HG03103 (cell line): Measurements from ENCODE around the gene COL2A1.

ENCODE experiments used
- ATAC-seq: cut with Tn5 transposase; IDR thresholded peaks from one replicate; pipeline ENCODE4 v1.9.1; 2021; ENCODE audit warnings: low read depth; ENCODE audit not compliant: unreplicated experiment

The COL2A1 gene

DNA sequence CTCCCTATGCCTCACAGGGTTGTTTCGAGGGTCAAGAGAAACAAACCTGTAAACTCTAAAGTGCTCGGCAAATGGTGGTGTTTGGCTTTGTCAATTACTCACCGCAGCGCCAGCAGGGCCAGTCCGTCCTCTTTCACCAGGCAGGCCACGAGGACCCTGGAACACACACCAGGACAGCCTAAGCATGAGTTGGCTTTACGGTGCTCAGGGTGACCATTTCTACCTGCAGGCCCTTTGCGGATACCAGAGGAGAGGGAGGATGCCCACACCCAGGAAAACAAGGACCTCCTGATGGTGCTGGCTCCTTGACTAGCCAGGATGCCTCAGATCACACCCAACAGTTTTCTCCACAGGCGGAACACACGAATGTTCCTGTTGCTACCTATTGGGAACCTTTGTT, 11.5 kb downstream of the COL2A1 start:
- ATAC-seq = no peak

DNA sequence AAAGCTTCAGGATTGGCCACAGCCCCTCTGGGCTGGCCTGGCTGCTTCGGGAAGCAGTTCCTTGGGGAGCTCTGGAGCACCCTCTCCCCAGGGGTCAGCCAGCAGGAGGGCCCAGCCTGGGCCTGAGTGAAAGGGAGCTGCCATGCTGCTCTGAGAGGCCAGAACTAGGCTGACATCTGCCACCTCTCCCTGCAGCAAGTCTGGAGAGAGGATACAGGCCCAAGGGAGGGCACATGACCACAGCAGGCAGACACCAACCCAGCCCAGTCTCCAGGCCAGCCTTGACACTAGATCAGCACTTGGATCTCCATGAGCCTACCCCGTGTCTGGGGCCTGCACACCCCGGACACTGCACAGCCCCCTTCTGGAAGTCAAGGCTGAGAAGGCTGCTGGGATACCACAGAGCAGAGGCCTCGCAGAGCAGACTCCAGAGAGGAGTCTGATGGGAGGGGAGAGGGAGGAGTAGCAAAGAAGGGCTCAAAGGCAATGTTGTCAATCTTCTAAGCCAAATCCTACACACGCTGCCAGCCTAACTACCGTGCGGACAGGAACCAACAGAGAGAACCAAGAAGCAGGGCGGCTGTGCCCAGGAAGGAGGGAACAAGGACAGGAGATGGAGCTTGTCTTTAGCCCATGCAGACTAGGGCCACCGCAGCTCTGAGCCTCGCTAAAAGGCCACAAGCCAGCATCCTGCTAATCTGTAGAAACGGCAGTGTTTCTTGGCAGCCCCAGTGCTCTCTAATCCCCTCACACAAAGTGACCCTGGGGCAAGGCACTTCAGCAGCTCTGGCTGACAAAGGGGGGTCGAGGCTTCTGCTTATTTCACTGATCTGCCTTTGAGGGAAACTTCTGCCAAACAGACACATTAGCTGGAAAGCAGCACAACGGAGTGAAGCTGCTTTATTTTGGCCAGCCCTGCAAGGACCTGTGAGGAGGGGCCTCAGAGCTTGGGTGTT, 12.9 kb downstream of the COL2A1 start:
- ATAC-seq = no peak

DNA sequence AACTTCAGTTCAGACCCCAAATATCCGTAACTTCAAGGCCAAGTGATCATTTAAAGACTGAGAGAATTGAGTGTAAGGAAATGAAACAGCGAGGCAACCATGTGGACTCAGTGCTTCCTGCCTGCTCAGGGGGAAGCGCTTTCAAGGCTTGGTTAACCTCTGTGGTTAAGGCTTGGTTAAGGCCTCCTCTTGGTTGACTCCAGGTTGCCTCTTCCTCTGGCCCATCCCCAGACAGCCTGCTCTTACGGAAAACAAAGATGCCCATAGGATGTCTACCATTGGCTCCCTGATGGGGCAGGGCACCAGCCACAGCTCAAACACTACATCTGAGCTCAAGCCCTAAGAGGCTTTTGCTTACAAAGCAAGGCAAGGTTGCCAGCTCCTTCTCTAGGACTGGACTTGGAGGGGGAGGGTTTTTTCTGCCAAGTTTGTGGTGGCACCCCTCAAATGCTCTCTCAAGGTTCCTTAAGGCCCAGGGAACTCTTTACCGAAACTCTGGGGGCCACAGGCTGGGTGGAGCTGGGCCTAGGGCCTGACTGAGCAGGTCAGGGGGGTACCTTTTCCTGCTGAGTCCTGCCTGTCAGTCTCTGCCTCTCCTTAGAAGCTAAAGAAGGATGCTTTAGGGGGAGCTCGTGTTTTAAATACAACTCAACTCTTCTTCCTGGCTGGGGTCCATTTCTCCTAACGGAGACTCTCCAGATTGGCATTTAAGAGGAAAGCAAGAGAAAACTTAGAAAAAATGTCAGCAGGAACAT, 13.7 kb downstream of the COL2A1 start:
- peak; percentile 89 for ATAC-seq

DNA sequence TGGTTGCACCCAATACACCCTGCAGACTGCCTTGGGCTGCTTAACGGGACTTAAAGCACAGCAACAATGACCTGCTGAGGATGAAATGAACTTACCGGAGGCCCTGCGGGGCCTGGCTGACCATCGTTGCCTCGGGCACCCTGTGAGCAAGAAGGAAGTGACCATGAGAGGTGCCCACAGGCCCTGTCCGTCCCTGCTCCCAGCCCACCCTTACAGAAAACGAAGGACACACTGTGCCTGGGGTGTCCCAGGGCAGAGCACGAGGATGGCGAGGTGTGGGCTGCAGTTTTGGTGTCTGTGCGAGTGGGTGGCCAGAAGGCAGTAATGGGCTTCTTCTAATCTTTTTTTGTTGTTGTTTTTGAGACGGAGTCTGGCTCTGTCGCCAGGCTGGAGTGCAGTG, 14.6 kb downstream of the COL2A1 start:
- no peak for ATAC-seq

DNA sequence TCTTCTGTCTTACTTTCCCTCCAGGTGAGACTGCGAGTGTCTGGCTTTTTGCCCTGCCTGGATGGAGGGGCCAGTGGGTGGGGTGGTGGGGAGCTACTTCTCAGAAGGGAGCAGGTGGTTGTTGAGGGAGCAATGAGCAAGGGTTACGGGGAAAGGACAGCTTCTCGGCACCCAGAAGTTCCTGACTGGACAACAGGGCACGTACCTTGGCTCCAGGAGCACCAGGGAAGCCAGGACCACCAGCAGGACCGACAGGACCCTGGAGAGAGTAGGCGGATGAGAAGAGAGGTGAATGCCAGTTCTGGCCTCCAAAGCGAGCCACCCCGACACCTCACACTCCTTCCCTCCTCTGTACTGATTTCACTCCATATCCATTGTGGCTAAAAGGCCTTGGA, 15.3 kb downstream of the COL2A1 start:
- ATAC-seq = no peak

DNA sequence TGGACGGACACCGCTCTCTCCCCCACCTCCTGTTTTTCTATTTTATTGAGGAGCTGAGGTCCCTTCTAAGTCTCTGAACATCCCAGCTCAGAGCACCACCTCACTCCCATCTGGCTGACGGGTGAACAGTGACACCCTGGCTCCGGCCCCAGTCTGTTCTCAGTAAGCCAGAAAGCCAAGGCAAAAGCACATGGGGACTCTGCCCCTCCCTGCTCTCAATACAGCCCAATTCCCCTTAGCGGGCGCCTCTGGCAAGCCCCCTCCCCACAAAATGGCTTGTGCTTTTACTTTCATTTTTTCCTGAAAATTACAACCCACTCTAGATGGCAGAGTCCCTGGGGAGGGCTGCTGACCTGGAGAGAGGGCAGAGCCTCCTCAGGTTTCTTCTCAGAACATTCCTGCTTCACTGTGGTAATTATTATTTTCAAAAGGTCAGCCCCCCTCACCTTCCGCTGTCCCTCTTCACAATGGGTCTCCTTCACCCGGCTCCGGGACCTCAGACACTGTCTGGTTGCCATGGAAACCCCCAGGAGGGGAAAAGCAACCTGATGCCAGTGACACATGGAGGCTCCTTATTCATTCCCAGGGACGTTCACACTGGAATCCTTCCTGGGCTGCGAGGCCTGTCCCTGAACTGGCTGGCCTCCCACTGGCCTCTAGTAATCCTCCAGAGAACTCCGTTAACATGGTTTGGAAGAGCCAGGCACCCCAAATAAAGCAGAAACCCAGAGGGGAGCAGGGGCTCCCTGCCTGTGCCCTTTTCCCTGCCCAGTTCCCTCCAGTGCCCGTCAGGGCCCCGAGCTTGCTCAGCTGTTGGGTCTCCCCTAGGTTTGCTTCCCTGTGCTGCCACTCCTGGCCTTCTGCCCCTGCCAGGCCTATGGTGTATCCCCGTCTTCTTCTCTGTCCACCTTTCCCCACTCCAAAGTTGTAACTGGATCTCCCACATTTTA, 15.9 kb downstream of the COL2A1 start:
- ATAC-seq = no peak

DNA sequence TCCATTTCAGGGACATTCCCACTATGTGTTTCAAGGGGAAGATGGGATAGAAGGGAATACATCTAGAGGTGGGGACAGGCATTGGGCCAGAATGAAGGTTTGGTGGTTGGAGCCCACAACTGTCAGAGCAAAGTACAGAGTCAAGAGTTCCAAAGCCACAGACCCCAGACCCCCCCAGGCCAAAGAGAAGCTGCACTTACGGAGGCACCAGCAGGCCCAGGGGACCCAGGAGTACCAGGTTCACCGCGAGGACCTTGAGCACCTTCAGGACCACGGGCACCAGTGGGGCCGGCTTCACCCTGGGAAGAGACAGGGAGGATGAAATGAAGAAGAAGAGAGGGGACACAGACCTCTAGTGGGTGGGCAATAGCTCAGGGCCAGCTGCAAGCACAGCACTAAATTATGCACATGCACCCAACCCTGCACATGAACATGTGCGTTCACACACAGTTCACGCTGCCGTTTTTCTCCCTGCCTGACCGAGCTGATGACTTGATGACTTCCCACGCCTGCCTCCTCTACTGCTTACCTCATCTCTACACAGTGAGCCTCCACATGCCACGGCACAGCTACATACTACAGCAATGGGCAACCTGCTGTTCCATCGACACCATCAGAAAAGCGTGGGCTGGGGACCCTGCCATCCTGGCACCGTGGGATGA, 16.7 kb downstream of the COL2A1 start:
- no peak for ATAC-seq

DNA sequence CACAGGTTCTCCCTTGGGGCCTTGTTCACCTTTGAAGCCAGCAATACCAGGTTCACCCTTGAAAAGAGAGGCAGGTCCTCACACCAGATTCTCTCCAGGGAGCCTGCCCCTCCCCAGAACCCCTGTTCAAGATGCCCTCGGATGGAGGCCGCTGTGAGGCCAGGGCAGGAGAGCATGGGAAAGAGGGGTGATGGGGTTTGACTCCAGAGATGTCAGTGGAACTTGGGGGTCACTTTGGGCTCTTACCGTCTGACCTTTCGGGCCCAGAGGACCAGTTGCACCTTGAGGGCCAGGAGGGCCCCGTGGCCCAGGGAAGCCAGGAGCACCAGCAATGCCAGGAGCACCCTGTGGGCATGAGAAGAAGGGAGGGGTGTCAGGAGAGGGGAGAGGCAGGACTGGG, 17.4 kb downstream of the COL2A1 start:
- no peak for ATAC-seq

DNA sequence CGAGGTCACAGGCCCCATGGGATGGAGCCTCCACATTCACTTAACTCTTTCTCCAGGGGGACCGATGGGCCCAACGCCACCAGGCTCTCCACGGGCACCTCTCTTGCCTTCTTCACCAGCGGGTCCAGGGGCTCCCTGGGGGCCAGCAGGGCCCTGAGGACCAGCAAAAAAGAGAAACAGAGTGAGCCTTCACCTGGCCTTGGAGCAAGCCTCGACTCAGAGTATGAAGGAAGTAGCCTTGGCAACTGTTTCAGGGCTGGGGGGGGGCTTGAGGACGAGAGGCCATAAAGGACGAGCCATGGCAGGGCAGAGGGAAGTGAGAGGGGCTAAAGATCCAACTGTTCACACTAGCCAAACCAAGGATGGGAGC, 18.0 kb downstream of the COL2A1 start:
- no peak for ATAC-seq

DNA sequence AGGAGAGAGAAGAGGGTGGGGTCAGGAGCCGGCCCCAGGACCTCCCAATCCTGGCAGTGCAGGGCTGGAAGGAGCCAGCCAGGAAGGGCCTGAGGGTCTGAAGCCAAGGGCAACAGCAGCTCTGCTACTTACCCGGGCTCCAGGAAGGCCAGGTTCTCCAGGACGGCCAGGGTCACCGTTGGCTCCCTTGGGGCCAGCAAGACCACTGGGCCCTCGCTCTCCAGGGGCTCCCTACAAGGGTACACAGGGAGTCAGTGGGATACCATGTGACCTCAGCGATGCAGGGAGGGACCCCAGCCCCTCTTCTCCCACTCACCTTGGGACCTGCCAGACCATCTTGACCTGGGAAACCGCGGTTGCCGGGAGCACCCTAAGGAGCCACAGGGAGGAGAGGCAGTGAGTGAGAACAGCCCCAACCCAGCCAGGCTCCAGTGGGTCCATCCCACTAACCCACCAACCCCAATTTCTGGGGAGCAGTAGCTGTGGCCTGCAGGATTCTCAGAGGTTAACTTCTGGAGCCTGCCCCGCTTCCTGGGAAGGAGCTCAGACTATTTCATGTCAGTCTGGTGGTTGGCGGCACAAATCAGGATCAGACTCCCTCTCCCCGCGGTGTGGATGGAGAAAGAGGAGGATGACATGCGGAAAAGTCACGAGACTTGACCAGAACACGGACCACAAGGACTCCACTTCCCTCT, 18.5 kb downstream of the COL2A1 start:
- ATAC-seq = no peak

DNA sequence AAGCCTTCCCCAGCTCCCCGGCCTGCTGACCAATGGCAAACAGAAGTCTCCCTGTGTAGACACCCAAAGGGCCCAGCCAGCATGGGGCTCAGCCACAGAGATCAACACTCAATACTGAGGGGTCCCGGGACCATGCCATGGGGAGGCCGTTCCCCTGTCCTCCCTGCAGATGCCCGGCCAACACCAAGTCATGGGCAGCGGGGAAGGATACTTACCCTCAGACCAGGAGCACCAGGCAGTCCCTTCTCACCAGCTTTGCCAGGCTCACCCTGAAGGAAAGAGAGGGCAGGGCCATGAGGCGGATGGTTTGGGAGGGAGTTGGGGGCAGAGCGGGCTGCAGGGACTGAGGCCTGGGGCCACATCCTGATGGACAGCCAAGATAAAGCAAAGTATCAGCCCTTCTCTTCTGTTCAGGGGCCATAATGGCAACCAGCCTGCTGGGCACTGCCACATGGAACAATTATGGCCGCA, 19.9 kb downstream of the COL2A1 start:
- ATAC-seq = no peak

DNA sequence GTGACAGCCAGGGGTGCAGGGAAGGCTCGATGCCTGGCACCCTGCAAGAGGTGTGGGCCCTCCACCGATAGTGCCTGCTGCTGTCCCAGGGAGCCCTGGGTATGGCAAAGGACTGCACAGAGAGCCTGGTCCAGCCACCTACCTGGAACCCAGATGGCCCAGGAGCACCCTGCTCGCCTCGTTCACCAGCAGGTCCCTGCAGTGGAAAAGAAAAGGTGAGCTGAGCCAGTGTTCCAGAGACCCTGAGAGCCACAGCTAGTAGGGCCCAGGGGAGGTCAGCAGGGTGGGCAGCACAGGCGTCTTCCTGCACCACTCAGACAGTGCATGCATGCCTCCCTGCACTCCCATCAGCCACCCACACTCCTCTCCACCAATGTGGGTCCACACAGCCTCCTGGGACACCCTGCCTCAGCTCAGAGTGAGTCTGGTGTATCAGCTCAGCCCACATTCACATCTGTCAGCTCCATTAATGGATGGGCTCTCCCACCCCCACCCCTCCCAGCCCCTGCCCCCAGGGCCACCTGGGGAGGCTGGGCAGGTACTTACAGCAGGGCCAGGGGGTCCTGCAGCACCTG, 20.6 kb downstream of the COL2A1 start:
- no peak for ATAC-seq

DNA sequence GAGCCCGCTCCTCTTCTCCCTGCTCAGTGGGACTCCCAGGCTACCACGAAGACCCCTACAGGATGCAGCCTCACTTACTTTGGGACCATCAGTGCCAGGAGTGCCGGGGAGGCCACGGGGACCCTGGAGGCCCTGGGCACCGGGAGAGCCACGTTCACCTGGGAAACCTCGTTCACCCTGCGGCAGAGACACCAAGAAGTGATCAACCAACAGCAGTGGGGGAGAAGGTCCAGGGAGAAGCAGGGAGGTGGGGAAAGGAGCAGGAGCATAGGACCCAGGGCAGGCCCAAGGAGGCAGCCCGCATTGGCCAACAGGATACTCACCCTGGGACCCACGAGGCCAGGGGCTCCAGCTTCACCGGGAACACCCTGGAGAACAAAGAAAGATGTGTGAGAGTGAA, 21.5 kb downstream of the COL2A1 start:
- ATAC-seq = no peak

DNA sequence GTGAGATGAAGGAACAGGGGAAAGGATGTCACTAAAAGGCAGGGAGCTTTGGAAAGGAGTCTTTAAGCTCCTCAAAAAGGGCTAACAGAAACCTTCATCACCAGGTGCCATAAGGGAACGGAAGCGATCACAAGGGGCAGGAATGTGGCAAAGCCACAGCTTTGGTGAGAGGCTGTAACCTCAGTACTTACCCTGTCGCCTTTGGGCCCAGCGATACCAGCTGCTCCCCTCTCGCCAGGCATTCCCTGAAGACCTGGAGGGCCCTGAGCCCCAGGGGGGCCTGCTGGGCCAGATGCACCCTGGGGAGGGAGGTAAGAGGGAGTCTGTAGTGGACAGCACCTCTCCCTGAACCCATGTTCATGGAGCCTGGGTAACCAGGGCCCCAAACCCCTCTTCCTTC, 22.0 kb downstream of the COL2A1 start:
- no peak for ATAC-seq

DNA sequence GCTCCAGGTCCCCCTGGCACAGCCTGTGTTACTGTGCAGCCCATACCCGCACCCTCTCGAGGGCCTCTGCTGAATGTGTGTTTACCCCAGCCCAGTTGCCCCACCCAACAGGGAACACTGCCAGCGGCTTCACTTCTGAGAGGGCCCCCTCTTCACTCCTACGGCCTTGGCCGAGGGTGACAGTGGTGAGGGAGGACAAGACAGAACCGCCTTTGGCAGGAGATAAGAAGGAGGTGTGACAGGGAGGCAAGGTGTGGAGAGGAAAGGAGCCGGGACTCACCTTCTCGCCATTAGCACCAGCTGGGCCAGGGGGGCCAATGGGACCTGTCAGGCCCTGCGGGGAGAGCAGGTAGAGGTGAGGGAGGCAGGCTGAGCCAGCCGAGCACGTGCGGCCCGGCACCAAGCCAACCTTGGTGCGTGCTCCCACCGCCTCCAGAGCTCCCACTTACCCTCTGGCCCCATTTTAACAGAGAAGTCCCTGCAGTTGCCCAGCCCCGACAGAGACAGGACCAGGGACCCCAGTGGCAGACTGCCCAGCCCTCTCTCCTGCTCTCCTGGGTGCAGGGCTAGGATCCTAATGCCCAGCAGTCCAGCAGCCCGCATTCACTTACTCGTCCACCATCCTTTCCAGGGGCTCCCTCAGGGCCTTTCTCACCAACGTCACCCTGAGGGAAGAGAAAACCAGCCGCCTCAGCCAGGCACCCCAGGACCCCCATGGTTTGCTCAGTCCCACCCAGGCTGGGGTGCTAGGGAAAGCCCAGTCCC, 22.6 kb downstream of the COL2A1 start:
- ATAC-seq = no peak

DNA sequence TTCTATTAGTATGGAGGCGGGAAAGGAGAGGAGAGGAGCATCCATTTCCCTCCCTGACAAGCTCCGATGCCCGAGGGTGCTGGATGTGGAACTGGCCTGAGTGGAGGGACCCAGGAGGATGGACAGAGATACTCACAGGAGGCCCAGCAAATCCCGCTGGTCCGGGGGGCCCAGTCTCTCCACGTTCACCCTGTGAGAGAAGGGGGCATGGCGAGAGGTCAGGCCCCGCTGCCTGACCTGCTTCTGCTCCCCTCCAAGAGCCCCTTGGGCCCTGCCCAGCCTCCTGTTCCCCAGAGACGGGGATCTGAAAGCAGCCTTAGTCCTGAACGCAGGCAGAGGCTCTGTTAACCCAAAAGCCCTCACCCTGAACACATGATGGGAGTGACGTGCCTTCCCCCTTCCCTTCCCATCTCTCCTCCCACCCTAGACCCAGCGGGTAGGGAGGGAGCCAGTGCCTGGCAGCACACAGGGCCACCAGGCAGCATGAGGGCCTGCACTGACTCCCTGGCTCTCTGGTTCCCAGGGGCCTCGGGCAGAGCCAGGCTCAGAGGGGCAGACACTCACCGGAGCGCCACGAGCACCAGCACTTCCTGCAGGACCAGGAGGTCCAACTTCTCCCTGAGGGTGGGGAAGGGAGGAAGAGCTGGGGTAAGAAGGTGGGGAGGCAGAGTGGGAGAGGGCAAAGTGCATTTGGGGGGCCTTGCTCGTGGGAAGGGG, 23.3 kb downstream of the COL2A1 start:
- no peak for ATAC-seq

DNA sequence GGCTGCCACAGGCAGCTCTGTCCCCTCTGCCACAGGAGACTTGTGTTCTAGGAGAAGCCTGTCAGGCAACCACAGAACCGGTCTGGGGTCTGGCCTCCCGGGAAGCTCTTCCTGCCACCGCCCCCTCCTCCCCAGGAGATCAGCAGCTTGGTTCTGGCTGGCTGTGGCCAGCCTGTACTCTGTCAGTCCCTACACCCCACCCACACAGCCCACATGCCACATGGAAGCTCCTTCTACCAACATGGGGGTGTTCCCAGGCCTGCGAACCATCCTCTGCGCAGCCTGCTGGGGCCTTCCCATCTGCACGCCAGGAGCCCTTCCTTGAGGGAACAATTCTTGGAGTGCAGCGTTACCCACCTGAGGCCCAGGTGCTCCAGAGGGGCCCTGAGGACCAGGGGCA, 24.1 kb downstream of the COL2A1 start:
- ATAC-seq = no peak

DNA sequence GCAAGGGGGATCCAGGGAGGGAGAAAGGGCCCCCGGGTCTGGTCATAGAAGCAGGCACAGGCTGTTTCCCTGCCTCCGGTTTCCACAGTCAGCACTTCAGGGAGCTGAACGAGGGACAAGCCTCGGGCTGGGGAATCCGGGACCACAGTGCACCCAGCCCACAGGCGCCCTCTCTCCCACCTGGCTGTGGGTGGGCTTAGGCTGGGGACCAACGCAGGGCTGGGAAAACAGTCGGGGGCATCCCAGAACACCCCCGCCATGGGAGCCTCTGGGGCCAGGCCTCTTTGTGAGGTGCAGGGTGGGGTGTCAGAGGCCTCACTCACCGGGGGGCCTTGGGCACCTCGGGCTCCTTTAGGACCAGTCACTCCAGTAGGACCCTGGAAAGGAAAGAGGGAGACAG, 24.6 kb downstream of the COL2A1 start:
- no peak for ATAC-seq
